ENCODE measurements around the gene PAGE4.

PAGE4 gene

DNA sequence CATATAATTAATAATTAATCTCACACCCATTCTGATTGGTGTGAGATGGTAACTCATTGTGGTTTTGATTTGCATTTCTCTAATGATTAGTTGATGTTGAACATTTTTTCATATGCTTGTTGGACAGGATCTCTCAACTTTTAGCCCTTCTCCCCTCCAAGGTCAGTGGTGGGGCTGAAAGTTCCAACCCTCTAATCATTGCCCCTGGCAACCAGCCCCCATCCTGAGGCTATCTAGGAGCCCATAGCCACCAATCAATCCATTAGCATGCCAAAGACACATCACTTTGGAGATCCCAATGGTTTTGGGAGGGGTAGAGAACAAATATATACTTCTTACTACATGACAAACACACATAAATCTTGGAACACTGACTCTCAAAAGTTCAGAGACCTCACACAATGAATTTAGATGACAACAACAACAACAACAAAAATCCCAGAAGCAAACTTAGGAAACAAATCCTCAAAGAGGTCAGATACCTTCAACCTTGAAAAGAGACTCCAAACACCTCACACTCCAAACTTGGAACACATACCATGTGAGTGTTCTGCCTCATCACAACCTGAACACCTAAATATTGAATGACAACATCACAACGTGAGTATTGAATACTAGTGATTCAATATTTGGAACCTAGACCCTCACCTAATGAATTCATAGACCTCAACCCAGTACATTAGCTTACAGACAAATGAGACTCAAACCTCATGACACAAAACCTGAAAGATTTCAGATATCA, 19.0 kb upstream of the PAGE4 start:
- Histone ChIP-seq H3K27ac (ENCODE audit: extremely low read depth, low read depth, low read length) (no peak overlapping the region), H3K4me3 (ENCODE audit: low read depth, low read length) (no peak overlapping the region), H3K4me1 (ENCODE audit: control insufficient read depth, insufficient read depth, low read length) (no peaks in the 10 kb centered on the region), H3K36me3 (ENCODE audit: control insufficient read depth in 2 of 2, insufficient read depth in 1 of 2, low read length in 2 of 2) (no peaks in the 10 kb centered on the region), H3K9me3 (ENCODE audit: control insufficient read depth, insufficient read depth, low read depth, low read length) (no peaks in the 10 kb centered on the region)
- no peak for TF ChIP-seq HOXC10 (CRISPR knock-in tag; IDR thresholded peaks at IDR 0.05)
- CTCF ChIA-PET, result no interaction called here
- POLR2A ChIA-PET, result no interaction called here

- TF ChIP-seq, protein P1, sequence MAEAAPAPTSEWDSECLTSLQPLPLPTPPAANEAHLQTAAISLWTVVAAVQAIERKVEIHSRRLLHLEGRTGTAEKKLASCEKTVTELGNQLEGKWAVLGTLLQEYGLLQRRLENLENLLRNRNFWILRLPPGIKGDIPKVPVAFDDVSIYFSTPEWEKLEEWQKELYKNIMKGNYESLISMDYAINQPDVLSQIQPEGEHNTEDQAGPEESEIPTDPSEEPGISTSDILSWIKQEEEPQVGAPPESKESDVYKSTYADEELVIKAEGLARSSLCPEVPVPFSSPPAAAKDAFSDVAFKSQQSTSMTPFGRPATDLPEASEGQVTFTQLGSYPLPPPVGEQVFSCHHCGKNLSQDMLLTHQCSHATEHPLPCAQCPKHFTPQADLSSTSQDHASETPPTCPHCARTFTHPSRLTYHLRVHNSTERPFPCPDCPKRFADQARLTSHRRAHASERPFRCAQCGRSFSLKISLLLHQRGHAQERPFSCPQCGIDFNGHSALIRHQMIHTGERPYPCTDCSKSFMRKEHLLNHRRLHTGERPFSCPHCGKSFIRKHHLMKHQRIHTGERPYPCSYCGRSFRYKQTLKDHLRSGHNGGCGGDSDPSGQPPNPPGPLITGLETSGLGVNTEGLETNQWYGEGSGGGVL (tag by site-specific recombination; IDR thresholded peaks at IDR 0.05), result no peak
- TF ChIP-seq MEIS1 (CRISPR knock-in tag; IDR thresholded peaks at IDR 0.05; ENCODE audit: borderline replicate concordance), result no peak
- TF ChIP-seq ZNF311 (tag by site-specific recombination; IDR thresholded peaks at IDR 0.05; ENCODE audit: borderline replicate concordance), result no peak
- no peak for TF ChIP-seq ZNF654 (tag by site-specific recombination; IDR thresholded peaks at IDR 0.05; ENCODE audit: low read depth)
- TF ChIP-seq, protein P2, sequence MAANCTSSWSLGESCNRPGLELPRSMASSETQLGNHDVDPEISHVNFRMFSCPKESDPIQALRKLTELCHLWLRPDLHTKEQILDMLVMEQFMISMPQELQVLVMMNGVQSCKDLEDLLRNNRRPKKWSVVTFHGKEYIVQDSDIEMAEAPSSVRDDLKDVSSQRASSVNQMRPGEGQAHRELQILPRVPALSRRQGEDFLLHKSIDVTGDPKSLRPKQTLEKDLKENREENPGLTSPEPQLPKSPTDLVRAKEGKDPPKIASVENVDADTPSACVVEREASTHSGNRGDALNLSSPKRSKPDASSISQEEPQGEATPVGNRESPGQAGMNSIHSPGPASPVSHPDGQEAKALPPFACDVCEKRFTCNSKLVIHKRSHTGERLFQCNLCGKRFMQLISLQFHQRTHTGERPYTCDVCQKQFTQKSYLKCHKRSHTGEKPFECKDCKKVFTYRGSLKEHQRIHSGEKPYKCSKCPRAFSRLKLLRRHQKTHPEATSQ (tag by site-specific recombination; IDR thresholded peaks at IDR 0.05), result no peak
- TF ChIP-seq ZBTB44 (tag by site-specific recombination; IDR thresholded peaks at IDR 0.05), result no peak
- Histone ChIP-seq H3K27ac (ENCODE audit: extremely low read depth, low read depth, low read length) (no peak overlapping the region), H3K36me3 (ENCODE audit: control insufficient read depth in 2 of 2, insufficient read depth in 1 of 2, low read length in 2 of 2) (no peaks in the 10 kb centered on the region), H3K9me3 (ENCODE audit: control insufficient read depth, insufficient read depth, low read depth, low read length) (no peaks in the 10 kb centered on the region), H3K4me1 (ENCODE audit: control insufficient read depth, insufficient read depth, low read length) (no peaks in the 10 kb centered on the region), H3K4me3 (ENCODE audit: low read depth, low read length) (no peak overlapping the region)
- ChIA-PET CTCF (no interaction called here), POLR2A (no interaction called here)
Measured at GRCh38 chrX:49812177-49812576, 16.9 kb upstream of the PAGE4 start.

GRCh38 chrX:49816435-49816834, 12.7 kb upstream of the PAGE4 start:
- TF ChIP-seq ZNF560 (tag by site-specific recombination; IDR thresholded peaks at IDR 0.05; ENCODE audit: borderline replicate concordance) (no peak), ZNF610 (tag by site-specific recombination; IDR thresholded peaks at IDR 0.05; ENCODE audit: borderline replicate concordance) (no peak), ZNF324 (tag by site-specific recombination; IDR thresholded peaks at IDR 0.05) (no peak), CTCF (tag by site-specific recombination; IDR thresholded peaks at IDR 0.05) (no peak), ZNF624 (tag by site-specific recombination; IDR thresholded peaks at IDR 0.05) (no peak), RBAK (tag by site-specific recombination; IDR thresholded peaks at IDR 0.05) (no peak), KLF1 (tag by site-specific recombination; IDR thresholded peaks at IDR 0.05) (no peak), ZBTB26 (tag by site-specific recombination; optimal IDR thresholded peaks at IDR 0.05) (no peak), ZNF792 (tag by site-specific recombination; IDR thresholded peaks at IDR 0.05) (no peak), MEIS1 (CRISPR knock-in tag; IDR thresholded peaks at IDR 0.05; ENCODE audit: borderline replicate concordance) (no peak), ZNF23 (tag by site-specific recombination; IDR thresholded peaks at IDR 0.05; ENCODE audit: borderline replicate concordance) (no peak)
- H3K9me3 ChIP-seq (ENCODE audit: control insufficient read depth, insufficient read depth, low read depth, low read length), result no peaks in the 10 kb centered on the region
- ChIA-PET CTCF (interaction anchor here (0.7 kb wide), 1 partner anchor 11 kb away, joined by 3 read pairs; no protein-coding TSS in a partner anchor), POLR2A (no interaction called here)
- H3K4me1 ChIP-seq (ENCODE audit: control insufficient read depth, insufficient read depth, low read length), result no peaks in the 10 kb centered on the region
- H3K36me3 ChIP-seq (ENCODE audit: control insufficient read depth in 2 of 2, insufficient read depth in 1 of 2, low read length in 2 of 2), result no peaks in the 10 kb centered on the region
- H3K27ac ChIP-seq (ENCODE audit: extremely low read depth, low read depth, low read length), result no peak overlapping the region
- H3K4me3 ChIP-seq (ENCODE audit: low read depth, low read length), result no peak overlapping the region

All from HEK293 (cell line).